GM12878 (cell line): ENCODE data around the gene POLR1F. TPM values are rescaled to one million over a fixed set of nuclear protein-coding genes. Genes with fewer than 3 reads are reported as not detected.

ENCODE experiments used
- ATAC-seq: fragments of 200-7000 bp; cut with Tn5 transposase; 3 replicates; pipeline ENCODE4 v1.9.1; 2020; ENCODE audit warnings: mild to moderate bottlenecking, moderate library complexity
- BruUV-seq: library from RNA; stranded (reverse); fragments of 400-500 nt; replicated peaks from 2 replicates; lab custom pipeline; 2021; lab: Mats Ljungman, UMichigan
- CTCF ChIA-PET: fragments of 300-600 bp; sonication (Branson Sonifier 250); formaldehyde crosslinking; extraction: SDS; loops from one replicate; lab custom pipeline; 2021; ENCODE audit warnings: inconsistent platforms; lab: Yijun Ruan, JAX
- POLR2A ChIA-PET: fragments of 350-600 bp; formaldehyde crosslinking; extraction: SDS; loops from one replicate; lab custom pipeline; 2021; ENCODE audit warnings: inconsistent platforms; lab: Charles Lee
- RAD21 ChIA-PET: fragments of 300-600 bp; sonication (Branson Sonifier 250); formaldehyde crosslinking; loops from one replicate; lab custom pipeline; 2023; ENCODE audit warnings: antibody characterized with exemption; ENCODE audit not compliant: unreplicated experiment; lab: Charles Lee
- SMC1A ChIA-PET: fragments of 300-600 bp; sonication (Branson Sonifier 250); formaldehyde crosslinking; loops from one replicate; lab custom pipeline; 2023; ENCODE audit not compliant: unreplicated experiment, uncharacterized antibody; lab: Charles Lee
- DNase-seq: peaks from one replicate; pipeline ENCODE4 v3.0.0-alpha.2; 2011; ENCODE audit warnings: low read depth, low spot score
- FAIRE-seq: peaks from 3 replicates; lab custom pipeline; 2011; peaks lifted over from hg19 to GRCh38; lab: Jason Lieb, UNC
- H2AFZ ChIP-seq: 2 replicates; pipeline ENCODE4 v1.6.0; 2011; ENCODE audit warnings: low read depth, low read length, control low read depth; ENCODE audit not compliant: control insufficient read depth
- H3K27ac ChIP-seq: 2 replicates; pipeline ENCODE4 v1.5.1; 2011; ENCODE audit warnings: control low read depth; ENCODE audit not compliant: control insufficient read depth, insufficient read depth
- H3K27me3 ChIP-seq, 2 experiments: replicated peaks in 1 of 2; 2 replicates each; pipeline versions ENCODE4 v1.6.0 to v1.6.1; 2011; ENCODE audit warnings: low read length in 1 of 2; ENCODE audit not compliant: control insufficient read depth in 2 of 2, insufficient read depth in 2 of 2
- H3K36me3 ChIP-seq, 2 experiments: 2 replicates each; pipeline ENCODE4 v1.5.1; 2011; ENCODE audit warnings: low read length in 1 of 2; ENCODE audit not compliant: control insufficient read depth in 2 of 2, insufficient read depth in 2 of 2
- H3K4me1 ChIP-seq: 2 replicates; pipeline ENCODE4 v1.6.1; 2011; ENCODE audit warnings: mild to moderate bottlenecking, low read length, moderate library complexity, mixed read lengths; ENCODE audit not compliant: control insufficient read depth, insufficient read depth
- H3K4me2 ChIP-seq: 2 replicates; pipeline ENCODE4 v1.6.0; 2011; ENCODE audit warnings: control low read depth; ENCODE audit not compliant: control insufficient read depth, insufficient read depth
- H3K4me3 ChIP-seq: fragments of 200-600 bp; sonication (generic); 2 replicates; pipeline ENCODE4 v1.5.1; 2016
- H3K79me2 ChIP-seq: 2 replicates; pipeline ENCODE4 v1.6.0; 2011; ENCODE audit warnings: low read length; ENCODE audit not compliant: control insufficient read depth, insufficient read depth
- H3K9ac ChIP-seq: 2 replicates; pipeline ENCODE4 v1.8.0; 2011; ENCODE audit warnings: low read length, control low read depth, mixed read lengths; ENCODE audit not compliant: control insufficient read depth, insufficient read depth
- H3K9me3 ChIP-seq: replicated peaks from 3 replicates; pipeline ENCODE4 v1.5.1; 2011; ENCODE audit warnings: mild to moderate bottlenecking, low read length; ENCODE audit not compliant: control insufficient read depth, insufficient read depth
- H4K20me1 ChIP-seq: 2 replicates; pipeline ENCODE4 v1.6.0; 2011; ENCODE audit not compliant: control insufficient read depth, insufficient read depth
- CHD2 ChIP-seq: IDR thresholded peaks from 2 replicates; pipeline ENCODE4 v1.6.1; 2011; ENCODE audit warnings: low read depth, low read length, improper control_type of control experiment, borderline replicate concordance
- HCFC1 ChIP-seq: fragments of 150-350 bp; IDR thresholded peaks from 2 replicates; pipeline ENCODE4 v1.6.1; 2014; ENCODE audit warnings: low read length
- HDGF ChIP-seq: fragments of 450-650 bp; IDR thresholded peaks from 2 replicates; pipeline ENCODE4 v1.6.1; 2016; ENCODE audit warnings: antibody characterized with exemption
- PRDM15 ChIP-seq: fragments of 450-650 bp; formaldehyde crosslinking; IDR thresholded peaks from 2 replicates; pipeline ENCODE4 v1.4.0; 2020; ENCODE audit warnings: mild to moderate bottlenecking, moderate library complexity
- RBBP5 ChIP-seq: fragments of 200-600 bp; sonication (generic); conservative IDR thresholded peaks from 2 replicates; pipeline ENCODE4 v1.6.1; 2016
- ZNF207 ChIP-seq: fragments of 450-650 bp; IDR thresholded peaks from 2 replicates; pipeline ENCODE4 v1.6.1; 2014; ENCODE audit warnings: antibody characterized with exemption, mild to moderate bottlenecking, borderline replicate concordance
- WGBS: methylation state at CpG from one replicate; pipeline ENCODE4 v1.1.6; 2016; ENCODE audit warnings: low lambda C conversion rate; ENCODE audit not compliant: insufficient replicate concordance, insufficient coverage; ENCODE audit errors: missing lambda C conversion rate; 5-methylcytosine and 5-hydroxymethylcytosine counted together
- in situ Hi-C: fragments of 300-500 bp; cut with MboI; formaldehyde crosslinking; loops from 9 replicates; pipeline ENCODE4 v1.14.3; 2018; ENCODE audit warnings: mixed read lengths
- intact Hi-C: fragments of 100-400 bp; cut with micrococcal nuclease; formaldehyde crosslinking; loops from one replicate; pipeline ENCODE4 v1.14.2; 2022; ENCODE audit not compliant: unreplicated experiment
- polyA plus RNA-seq, 11 experiments: library from polyadenylated mRNA; depleted of rRNA in 4 of 11; unstranded in 6 of 11; stranded (reverse) in 5 of 11; fragments of >200 nt; fragmentation: Nextera tagmentation in 4 of 11; fragmentation: Illumina TruSeq in 1 of 11; extraction: Ambion mirVana in 4 of 11; extraction: Trizol in 1 of 11; gene quantifications; 1 replicate in 1 of 11; 2 replicates in 10 of 11; pipeline versions ENCODE4 v1.2.1 to v1.2.3, GENCODE V29; 2011 to 2016; ENCODE audit warnings: inconsistent platforms in 2 of 11, missing spikeins in 2 of 11, low read depth in 1 of 11
- total RNA-seq, 4 experiments: library from RNA; depleted of rRNA in 3 of 4; stranded (reverse); fragments of >200 nt in 3 of 4; fragmentation: Illumina TruSeq in 1 of 4; extraction: Trizol in 1 of 4; gene quantifications; 2 replicates each; pipeline versions ENCODE4 v1.2.1 to v1.2.3, GENCODE V29; 2013 to 2021

POLR1F gene
- total and polyA plus RNA-seq, 10 of the 15 experiments (the other 5 are each of a cell fraction or from before 2014, with no cell fraction given) = 16.9 to 129 (median 29.7) TPM

DNA sequence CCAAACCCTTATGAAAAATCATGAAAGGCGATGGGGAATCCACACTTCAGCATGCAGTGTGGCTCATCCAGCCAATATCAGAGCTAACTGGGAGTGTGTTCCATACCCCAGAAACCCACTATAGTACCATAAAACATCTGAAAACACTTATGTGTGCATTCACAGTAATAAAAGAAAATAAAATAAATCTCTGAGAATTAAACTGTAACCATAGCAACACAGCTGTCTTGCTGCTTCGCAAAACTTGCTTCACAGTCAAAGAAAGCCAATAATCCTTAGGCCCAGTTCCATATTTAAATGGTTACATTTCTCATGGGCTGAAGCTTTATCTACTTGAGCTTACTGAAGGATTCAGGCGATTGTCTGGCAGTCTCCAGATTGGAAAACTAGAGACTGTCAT lies 19.9 kb upstream of the POLR1F start:
- ATAC-seq (no peak), DNase-seq (no peak), FAIRE-seq (no peak)
- Histone ChIP-seq H2AFZ (no peak overlapping the region), H3K27ac (no peak overlapping the region), H3K9ac (no peak overlapping the region), H3K79me2 (no peaks in the 10 kb centered on the region), H3K9me3 (no peaks in the 10 kb centered on the region), H3K4me3 (no peak overlapping the region), H3K4me1 (no peaks in the 10 kb centered on the region), H3K36me3 (no peaks in the 10 kb centered on the region), H4K20me1 (no peaks in the 10 kb centered on the region), H3K4me2 (no peak overlapping the region), H3K27me3 (no peaks in the 10 kb centered on the region)
- ChIA-PET POLR2A (no interaction called here), CTCF (interaction anchor here (1.1 to 1.4 kb wide), 4 partner anchors 15 to 26 kb away, joined by 3 to 6 read pairs (median 4); no protein-coding TSS in a partner anchor), RAD21 (no interaction called here), SMC1A (interaction anchor here (0.6 kb wide), 1 partner anchor 1036 kb away, joined by 3 read pairs; no protein-coding TSS in a partner anchor)
- 48% methylated on average over 3 of the region's 3 CpGs for WGBS
- intact Hi-C loops = no loop called here
- no TSS peak for BruUV-seq
- in situ Hi-C loops = no loop called here
- TF ChIP-seq CHD2 = no peak
- no peak for TF ChIP-seq HCFC1
- no peak for TF ChIP-seq ZNF207
- no peak for TF ChIP-seq PRDM15
- no peak for TF ChIP-seq RBBP5
- no peak for TF ChIP-seq HDGF
